OCI-M1 (cell line): ENCODE results near the gene BHMT.
A peak's percentile ranks its signal among the peaks of the same experiment; 100 is the strongest.
"Not testable (repeated sequence)": the region's sequence is repeated elsewhere in the genome, so short reads cannot be mapped to it uniquely, and the experiment has no call there.

Experiments
- DNase-seq: peaks from one replicate; lab custom pipeline; 2025; lab: John Stamatoyannopoulos, UW

The BHMT gene

DNA sequence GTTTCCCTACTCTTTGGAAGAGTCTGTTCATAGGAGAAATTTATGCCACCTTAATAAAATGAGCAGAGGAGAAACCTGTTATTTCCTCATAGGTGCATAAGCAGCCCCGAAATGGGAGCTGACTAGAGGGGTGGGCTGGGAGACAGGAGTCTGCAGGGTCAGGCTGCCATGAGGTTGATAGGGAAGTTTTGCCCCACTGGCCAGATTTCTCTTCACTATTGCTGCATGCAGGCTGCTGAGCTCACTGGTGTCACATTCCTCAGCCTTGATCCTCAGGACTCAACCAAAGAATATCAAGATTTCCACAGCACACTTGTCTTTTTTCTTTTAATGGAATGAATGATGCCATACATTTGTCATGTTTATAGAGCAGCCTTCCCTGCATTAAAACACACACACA, 60.7 kb downstream of the BHMT start:
- no peak for DNase-seq

DNA sequence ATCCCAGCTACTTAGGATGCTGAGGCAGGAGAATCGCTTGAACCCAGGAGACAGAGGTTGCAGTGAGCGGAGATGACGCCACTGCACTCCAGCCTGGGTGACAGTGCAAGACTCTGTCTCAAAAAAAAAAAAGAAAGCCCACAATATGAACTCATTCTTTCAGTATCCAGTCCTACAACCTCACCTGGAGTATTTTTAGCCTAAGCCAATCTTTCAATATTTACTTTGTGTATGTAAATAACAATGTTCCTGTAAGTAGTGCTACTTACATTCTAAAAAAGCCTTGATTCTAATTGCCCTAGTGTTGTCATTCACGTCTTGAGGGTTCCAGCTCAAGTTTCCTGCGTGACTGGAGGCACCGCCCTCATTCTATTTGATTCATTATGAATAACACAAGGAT, 62.0 kb downstream of the BHMT start:
- DNase-seq = no peak

DNA sequence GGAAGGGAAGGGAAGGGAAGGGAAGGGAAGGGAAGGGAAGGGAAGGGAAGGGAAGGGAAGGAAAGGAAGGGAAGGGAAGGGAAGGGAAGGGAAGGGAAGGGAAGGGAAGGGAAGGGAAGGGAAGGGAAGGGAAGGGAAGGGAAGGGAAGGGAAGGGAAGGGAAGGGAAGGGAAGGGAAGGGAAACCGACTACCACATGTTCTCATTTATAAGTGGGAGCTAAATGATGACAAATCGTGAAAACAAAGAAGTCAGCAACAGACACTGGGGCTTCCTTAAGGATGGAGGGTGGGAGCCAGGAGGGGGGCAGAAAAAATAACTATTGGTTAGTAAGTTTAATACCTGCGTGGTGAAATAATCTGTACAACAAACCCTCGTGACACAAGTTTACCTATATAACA, 68.8 kb downstream of the BHMT start:
- not testable (repeated sequence) for DNase-seq

DNA sequence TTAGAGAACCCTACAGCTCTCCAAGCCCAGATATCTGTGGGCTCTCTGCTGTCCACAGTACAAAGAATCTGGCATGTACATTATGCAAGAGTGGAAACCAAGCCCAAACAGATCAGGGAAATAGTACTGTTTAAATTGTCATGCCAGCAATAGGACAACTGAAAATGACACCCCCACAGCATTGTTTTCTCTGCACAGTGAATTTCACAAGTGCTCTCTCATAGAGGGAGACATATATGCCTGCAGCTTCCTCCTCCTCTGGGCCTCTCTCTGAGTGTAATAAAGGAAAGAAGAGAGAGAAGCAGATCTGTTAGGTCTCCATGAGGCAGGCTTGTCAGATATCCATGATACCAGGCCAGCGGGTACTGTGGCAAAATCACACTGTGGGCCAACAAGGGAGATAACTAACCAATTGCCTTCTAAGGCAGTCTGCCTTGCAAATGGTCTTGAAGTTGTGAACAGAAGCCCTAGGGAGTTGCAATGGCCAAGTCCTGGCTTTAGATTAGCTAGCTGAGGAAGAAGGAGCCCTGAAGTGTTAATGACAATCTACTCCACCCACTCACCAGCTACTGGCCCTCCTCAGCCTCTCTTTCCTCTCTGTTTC, 69.9 kb downstream of the BHMT start:
- peak; percentile 64 for DNase-seq
